Skeletal muscle satellite cell (primary cell): Measurements from ENCODE around the gene ZSWIM4.

Source experiments
- H3K27me3 ChIP-seq: 2 replicates; pipeline ENCODE4 v1.7.0; 2013; ENCODE audit warnings: low read length; ENCODE audit not compliant: control insufficient read depth, insufficient read depth
- H3K36me3 ChIP-seq: 2 replicates; pipeline ENCODE4 v1.7.0; 2013; ENCODE audit warnings: mild to moderate bottlenecking, control low read depth, low read length; ENCODE audit not compliant: insufficient read depth
- H3K4me1 ChIP-seq: 2 replicates; pipeline ENCODE4 v1.7.0; 2013; ENCODE audit warnings: low read length; ENCODE audit not compliant: control insufficient read depth, insufficient read depth
- H3K4me2 ChIP-seq: 2 replicates; pipeline ENCODE4 v1.7.0; 2013; ENCODE audit warnings: mild to moderate bottlenecking, low read length
- H3K4me3 ChIP-seq: 2 replicates; pipeline ENCODE4 v1.7.0; 2013; ENCODE audit warnings: low read length
- H3K9ac ChIP-seq: 2 replicates; pipeline ENCODE4 v1.7.0; 2013; ENCODE audit warnings: mild to moderate bottlenecking, low read depth, low read length, moderate library complexity
- H3K9me3 ChIP-seq: replicated peaks from 2 replicates; pipeline ENCODE4 v1.7.0; 2013; ENCODE audit warnings: mild to moderate bottlenecking, control low read depth, low read length

Gene ZSWIM4

GRCh38 chr19:13830741-13831536, 35.7 kb downstream of the ZSWIM4 start:
- no peak overlapping the region for H3K4me3 ChIP-seq

GRCh38 chr19:13831537-13832467, 36.6 kb downstream of the ZSWIM4 start:
- H3K4me1 ChIP-seq = peaks cover 33% of the 10 kb centered on the region
- H3K9me3 ChIP-seq = no peaks in the 10 kb centered on the region
- no peak overlapping the region for H3K4me3 ChIP-seq
- no peak overlapping the region for H3K4me2 ChIP-seq
- H3K36me3 ChIP-seq = peaks cover 40% of the 10 kb centered on the region
- no peaks in the 10 kb centered on the region for H3K27me3 ChIP-seq
- H3K9ac ChIP-seq = no peak overlapping the region

More at GRCh38 chr19:13830741-13831536, 35.7 kb downstream of the ZSWIM4 start:
- no peaks in the 10 kb centered on the region for H3K27me3 ChIP-seq
- no peaks in the 10 kb centered on the region for H3K9me3 ChIP-seq
- peaks cover 24% of the 10 kb centered on the region for H3K4me1 ChIP-seq
- H3K4me2 ChIP-seq = no peak overlapping the region
- H3K9ac ChIP-seq = no peak overlapping the region
- peaks cover 37% of the 10 kb centered on the region for H3K36me3 ChIP-seq

DNA sequence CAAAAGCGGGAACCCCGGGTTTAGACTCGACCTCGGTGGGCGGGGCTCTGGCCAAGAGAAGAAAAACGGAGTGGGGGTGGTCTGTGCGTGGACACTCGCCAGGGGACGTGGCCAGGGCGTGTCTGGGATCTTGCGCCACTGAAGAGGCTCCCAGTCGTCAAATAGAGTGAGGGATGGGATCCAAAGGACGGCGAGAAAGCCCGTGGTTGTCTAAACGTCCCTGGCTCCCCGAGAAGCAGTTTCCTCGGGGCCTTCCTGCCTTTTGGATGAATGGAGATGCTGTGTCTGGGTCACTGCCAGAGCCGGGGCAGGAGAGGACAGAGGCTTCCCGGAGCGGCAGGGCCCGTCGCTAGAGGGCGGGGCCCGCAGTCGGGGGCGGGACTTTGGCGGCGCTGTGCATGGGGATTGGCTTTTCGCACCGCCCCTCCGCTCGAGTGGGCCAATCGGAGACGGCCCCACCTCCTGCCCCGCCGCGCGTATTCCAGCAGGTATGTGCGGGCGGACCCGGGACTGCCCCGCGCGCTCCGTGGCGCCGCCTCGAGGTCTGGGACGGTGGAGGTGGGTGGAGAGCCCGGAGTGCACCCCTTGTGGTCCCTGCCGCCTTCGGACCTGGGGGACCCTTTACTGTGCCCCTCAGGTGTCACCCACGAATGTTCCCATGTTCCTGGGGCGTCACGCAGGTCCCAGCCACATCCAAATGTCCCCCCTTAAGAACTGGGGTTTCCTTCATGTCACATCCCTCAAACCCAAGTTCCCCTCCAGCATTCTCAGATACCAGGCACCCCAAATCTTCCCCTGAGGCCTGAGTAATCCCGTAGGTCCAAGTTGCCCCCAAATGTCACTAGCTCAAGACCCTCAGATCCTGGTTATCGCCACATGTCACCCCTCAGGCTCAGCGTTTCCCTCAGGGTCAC, 38.3 kb downstream of the ZSWIM4 start:
- H3K4me2 ChIP-seq = peak overlapping the region; percentile 29
- H3K27me3 ChIP-seq = no peaks in the 10 kb centered on the region
- no peaks in the 10 kb centered on the region for H3K9me3 ChIP-seq
- no peak overlapping the region for H3K4me3 ChIP-seq
- peaks cover 51% of the 10 kb centered on the region for H3K36me3 ChIP-seq
- H3K4me1 ChIP-seq = peaks cover 48% of the 10 kb centered on the region
- peak overlapping the region; percentile 44 for H3K9ac ChIP-seq

DNA sequence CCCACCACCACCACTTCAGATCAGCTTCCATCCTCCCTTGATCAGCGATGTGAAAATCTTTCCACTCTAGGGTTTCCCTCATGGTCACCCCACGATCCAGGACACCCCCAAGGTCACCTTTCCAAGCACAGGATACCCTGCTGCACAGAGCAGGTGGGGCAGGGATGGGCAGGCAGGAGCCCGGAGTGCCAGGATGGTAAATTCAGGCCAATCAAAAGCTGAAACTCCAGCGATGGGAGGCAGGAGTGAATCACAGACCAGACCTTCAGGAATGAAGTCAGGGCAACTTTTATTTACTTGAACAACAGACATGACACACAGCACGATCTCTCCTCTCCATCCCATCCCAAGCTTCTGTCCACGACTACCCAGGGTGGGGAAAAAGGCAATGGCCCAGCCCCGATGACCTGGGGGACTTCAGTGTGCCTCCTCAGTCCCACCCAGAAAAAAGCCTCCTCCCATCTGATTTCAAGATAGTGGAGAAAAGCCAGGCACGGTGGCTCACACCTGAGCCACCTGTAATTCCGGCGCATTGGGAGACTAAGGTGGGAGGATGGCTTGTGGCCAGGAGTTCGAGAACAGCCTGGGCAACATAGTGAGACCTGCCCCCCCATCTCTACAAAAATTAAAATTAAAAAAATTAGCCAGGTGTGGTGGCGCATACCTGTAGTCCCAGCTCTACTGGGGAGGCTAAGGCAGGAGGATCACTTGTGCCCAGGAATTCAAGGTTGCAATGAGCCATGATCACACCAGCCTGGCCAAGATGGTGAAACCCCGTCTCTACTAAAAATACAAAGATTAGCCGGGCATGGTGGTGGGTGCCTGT, 39.2 kb downstream of the ZSWIM4 start:
- no peaks in the 10 kb centered on the region for H3K27me3 ChIP-seq
- H3K4me2 ChIP-seq = peak overlapping the region; percentile 29
- H3K9ac ChIP-seq = peak overlapping the region; percentile 44
- H3K36me3 ChIP-seq = peaks cover 54% of the 10 kb centered on the region
- H3K4me3 ChIP-seq = no peak overlapping the region
- H3K9me3 ChIP-seq = no peaks in the 10 kb centered on the region
- H3K4me1 ChIP-seq = peaks cover 57% of the 10 kb centered on the region

GRCh38 chr19:13835791-13836723, 40.8 kb downstream of the ZSWIM4 start:
- no peaks in the 10 kb centered on the region for H3K27me3 ChIP-seq
- H3K9ac ChIP-seq = peak overlapping the region; percentile 38
- H3K4me2 ChIP-seq = peak overlapping the region; percentile 46
- H3K9me3 ChIP-seq = no peaks in the 10 kb centered on the region
- no peak overlapping the region for H3K4me3 ChIP-seq
- H3K4me1 ChIP-seq = peaks cover 57% of the 10 kb centered on the region
- peaks cover 55% of the 10 kb centered on the region for H3K36me3 ChIP-seq

DNA sequence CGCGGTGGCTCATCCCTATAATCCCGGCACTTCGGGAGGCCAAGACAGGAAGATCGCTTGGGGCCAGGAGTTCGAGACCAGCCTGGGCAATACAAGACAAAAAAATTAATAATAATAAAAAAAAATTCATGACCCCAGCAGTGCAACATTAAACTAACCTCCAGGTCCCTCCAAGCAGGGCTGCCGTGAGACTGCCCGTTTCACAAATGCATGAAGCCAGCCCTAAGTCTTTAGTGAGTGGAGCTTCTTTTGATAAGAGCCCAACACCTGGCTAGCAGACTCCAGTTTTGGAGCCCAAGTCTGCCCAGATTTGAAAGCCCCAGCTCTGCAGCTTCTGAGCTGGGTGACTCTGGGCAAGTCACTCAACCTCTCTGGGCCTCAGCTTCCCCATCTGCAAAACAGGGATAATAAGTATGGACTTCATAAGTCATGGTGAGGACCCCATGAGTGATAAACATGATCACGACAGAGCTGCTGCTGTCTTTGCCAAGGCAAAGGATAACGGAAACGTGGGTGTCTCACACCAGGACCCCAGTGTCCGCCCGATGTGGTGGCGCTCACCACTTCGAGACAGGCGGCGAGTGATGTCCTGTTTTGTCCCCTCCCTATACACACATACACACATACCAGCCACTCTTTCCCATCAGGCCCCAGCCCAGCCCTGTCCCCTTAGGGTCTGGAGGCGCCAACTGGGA, 43.3 kb downstream of the ZSWIM4 start:
- Histone ChIP-seq H3K4me2 (peak overlapping the region; percentile 93), H3K4me1 (peaks cover 61% of the 10 kb centered on the region), H3K4me3 (peak overlapping the region; percentile 95), H3K9me3 (no peaks in the 10 kb centered on the region), H3K27me3 (no peaks in the 10 kb centered on the region), H3K9ac (peak overlapping the region; percentile 98), H3K36me3 (peaks cover 60% of the 10 kb centered on the region)

DNA sequence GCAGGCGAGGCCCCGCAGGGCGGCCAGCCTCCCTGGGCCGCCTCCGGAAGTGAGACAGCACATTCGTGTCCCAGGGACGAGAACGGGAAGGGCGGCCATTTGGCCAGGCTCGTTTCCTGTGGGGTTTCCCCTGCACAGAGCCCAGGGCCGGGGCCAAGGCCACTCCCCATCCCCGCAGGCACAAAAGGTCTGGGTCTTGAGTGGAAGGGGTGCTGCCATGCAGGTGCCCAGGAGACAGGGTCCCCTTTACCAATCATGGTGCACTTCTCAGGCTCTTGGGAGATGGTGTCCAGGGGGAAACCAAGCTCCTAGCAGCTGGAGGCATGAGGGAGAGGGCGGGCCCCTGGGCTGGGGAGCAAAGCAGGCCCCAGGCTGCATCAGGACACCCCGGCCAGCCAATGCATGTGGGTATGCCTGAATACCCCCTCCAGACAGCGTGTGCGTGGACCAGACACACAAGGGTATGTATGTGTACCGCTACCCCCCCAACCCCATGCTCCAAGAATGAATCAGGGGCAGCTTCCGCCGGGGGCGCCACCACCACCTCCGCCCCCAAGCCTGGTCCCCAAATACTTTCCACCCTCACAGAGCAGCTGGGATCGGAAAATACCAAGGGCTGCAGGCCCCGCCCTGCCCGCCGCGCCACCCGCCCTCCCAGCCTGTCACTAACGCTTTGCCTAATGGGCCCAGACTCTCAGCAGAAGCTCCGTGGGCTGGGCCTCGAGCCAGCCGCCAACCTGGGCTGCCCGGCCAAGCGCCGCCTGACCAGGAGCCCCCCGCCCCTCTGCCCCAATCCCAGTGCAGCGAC, 44.1 kb downstream of the ZSWIM4 start:
- H3K36me3 ChIP-seq = peaks cover 53% of the 10 kb centered on the region
- H3K4me2 ChIP-seq = peak overlapping the region; percentile 93
- peak overlapping the region; percentile 98 for H3K9ac ChIP-seq
- H3K9me3 ChIP-seq = no peaks in the 10 kb centered on the region
- peak overlapping the region; percentile 95 for H3K4me3 ChIP-seq
- peaks cover 58% of the 10 kb centered on the region for H3K4me1 ChIP-seq
- no peaks in the 10 kb centered on the region for H3K27me3 ChIP-seq

DNA sequence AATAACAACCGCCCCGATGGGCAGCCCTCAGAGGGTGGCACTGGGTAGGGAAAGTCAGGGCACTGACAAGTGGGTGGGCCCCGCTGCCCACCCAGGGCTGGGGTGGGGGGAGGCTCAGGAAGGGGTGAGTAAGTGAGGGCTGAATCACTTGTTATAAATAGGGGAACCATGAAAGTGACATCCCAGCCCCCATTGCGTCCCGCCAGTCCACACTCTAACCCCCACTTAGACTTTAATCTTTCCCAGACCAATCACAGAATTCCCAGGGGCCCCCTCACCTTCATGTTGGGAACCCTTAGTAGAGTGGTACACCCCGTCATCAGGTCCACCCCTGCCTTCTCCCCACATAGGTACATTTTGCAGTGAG, 44.7 kb downstream of the ZSWIM4 start:
- H3K36me3 ChIP-seq = peaks cover 47% of the 10 kb centered on the region
- H3K27me3 ChIP-seq = no peaks in the 10 kb centered on the region
- H3K9ac ChIP-seq = peak overlapping the region; percentile 98
- H3K9me3 ChIP-seq = no peaks in the 10 kb centered on the region
- H3K4me3 ChIP-seq = peak overlapping the region; percentile 95
- peaks cover 53% of the 10 kb centered on the region for H3K4me1 ChIP-seq
- H3K4me2 ChIP-seq = peak overlapping the region; percentile 93
